PC-3 (cell line): ENCODE data around the gene LRRC61.

ENCODE experiments used
- CTCF ChIP-seq: fragments of 300-600 bp; sonication (generic); conservative IDR thresholded peaks from 2 replicates; pipeline ENCODE4 v1.5.1; 2017; ENCODE audit warnings: antibody characterized with exemption, low read depth, mild to moderate bottlenecking, low read length
- EZH2 ChIP-seq: fragments of 300-600 bp; sonication (generic); IDR thresholded peaks from one replicate; pipeline ENCODE4 v1.6.1; 2017; ENCODE audit warnings: antibody characterized with exemption, mild to moderate bottlenecking, low read length; ENCODE audit not compliant: unreplicated experiment

GRCh38 chr7:150329331-150330120 lies 6.4 kb downstream of the LRRC61 start:
- no peak for TF ChIP-seq CTCF
- no peak for TF ChIP-seq EZH2
